Stomach (tissue), 4 donors: ENCODE data around the gene N4BP2.

Source experiments
- POLR2A ChIP-seq, 4 donors: fragments of 450-650 bp; IDR thresholded peaks; one replicate each; pipeline ENCODE4 v1.6.1; 2016; ENCODE audit warnings: antibody characterized with exemption in 4 of 4, control low read depth in 2 of 4, mild to moderate bottlenecking in 1 of 4, moderate library complexity in 1 of 4
- TF ChIP-seq, protein P1 (sequence below), 7 experiments: fragments of 450-650 bp in 4 of 7; fragments of 200-600 bp in 3 of 7; sonication (generic) in 3 of 7; IDR thresholded peaks; one replicate each; pipeline ENCODE4 v1.5.1; 2016 to 2019; ENCODE audit warnings: antibody characterized with exemption in 7 of 7, control low read depth in 2 of 7, mild to moderate bottlenecking in 1 of 7

- TF ChIP-seq, protein P1, sequence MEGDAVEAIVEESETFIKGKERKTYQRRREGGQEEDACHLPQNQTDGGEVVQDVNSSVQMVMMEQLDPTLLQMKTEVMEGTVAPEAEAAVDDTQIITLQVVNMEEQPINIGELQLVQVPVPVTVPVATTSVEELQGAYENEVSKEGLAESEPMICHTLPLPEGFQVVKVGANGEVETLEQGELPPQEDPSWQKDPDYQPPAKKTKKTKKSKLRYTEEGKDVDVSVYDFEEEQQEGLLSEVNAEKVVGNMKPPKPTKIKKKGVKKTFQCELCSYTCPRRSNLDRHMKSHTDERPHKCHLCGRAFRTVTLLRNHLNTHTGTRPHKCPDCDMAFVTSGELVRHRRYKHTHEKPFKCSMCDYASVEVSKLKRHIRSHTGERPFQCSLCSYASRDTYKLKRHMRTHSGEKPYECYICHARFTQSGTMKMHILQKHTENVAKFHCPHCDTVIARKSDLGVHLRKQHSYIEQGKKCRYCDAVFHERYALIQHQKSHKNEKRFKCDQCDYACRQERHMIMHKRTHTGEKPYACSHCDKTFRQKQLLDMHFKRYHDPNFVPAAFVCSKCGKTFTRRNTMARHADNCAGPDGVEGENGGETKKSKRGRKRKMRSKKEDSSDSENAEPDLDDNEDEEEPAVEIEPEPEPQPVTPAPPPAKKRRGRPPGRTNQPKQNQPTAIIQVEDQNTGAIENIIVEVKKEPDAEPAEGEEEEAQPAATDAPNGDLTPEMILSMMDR (IDR thresholded peaks at IDR 0.05): no peak
- no peak for TF ChIP-seq POLR2A (IDR thresholded peaks at IDR 0.05)
These were observed 88.1 kb downstream of the N4BP2 start for GRCh38 chr4:40144716-40145115.
